GM19452 (cell line): ENCODE measurements around the gene SLC25A10.

Experiments
- ATAC-seq: cut with Tn5 transposase; IDR thresholded peaks from one replicate; pipeline ENCODE4 v1.9.1; 2021; ENCODE audit not compliant: unreplicated experiment

Gene SLC25A10

GRCh38 chr17:81741594-81742452 lies 29.7 kb downstream of the SLC25A10 start:
- ATAC-seq: no peak
